Measurements from ENCODE around the gene SORCS2.

DNA sequence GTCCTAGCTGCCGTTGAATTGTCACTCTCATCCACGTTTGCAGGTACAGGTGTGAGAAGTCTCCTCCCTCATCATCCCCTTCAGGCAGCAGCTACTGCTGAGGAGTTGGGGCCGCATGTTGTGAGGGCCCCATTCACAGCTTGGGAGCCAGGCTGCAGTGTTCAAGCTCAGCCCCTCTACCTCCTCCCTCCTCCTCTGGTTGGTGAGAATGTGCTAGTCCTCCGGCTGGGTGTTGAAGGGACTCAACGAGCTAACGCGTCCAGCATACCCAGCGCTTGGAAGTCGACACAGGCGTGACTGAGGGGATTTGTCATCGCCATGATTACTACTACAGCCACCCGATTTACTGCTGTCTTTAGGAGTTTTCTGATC, 324.4 kb downstream of the SORCS2 start:
- TF ChIP-seq EZH2 (IDR thresholded peaks at IDR 0.05; ENCODE audit: low read depth, low read length, severe bottlenecking), result no peak
- TF ChIP-seq, protein P1, sequence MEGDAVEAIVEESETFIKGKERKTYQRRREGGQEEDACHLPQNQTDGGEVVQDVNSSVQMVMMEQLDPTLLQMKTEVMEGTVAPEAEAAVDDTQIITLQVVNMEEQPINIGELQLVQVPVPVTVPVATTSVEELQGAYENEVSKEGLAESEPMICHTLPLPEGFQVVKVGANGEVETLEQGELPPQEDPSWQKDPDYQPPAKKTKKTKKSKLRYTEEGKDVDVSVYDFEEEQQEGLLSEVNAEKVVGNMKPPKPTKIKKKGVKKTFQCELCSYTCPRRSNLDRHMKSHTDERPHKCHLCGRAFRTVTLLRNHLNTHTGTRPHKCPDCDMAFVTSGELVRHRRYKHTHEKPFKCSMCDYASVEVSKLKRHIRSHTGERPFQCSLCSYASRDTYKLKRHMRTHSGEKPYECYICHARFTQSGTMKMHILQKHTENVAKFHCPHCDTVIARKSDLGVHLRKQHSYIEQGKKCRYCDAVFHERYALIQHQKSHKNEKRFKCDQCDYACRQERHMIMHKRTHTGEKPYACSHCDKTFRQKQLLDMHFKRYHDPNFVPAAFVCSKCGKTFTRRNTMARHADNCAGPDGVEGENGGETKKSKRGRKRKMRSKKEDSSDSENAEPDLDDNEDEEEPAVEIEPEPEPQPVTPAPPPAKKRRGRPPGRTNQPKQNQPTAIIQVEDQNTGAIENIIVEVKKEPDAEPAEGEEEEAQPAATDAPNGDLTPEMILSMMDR (IDR thresholded peaks at IDR 0.05; ENCODE audit: control extremely low read depth in 1 of 3, insufficient read depth in 1 of 3, low read depth in 1 of 3, low read length in 3 of 3), result no peak
- no peak for TF ChIP-seq POLR2AphosphoS5 (IDR thresholded peaks at IDR 0.05; ENCODE audit: low read depth, low read length)
- TF ChIP-seq POLR2A (IDR thresholded peaks at IDR 0.05; ENCODE audit: control extremely low read depth in 1 of 2, low read depth in 2 of 2, low read length in 2 of 2), result no peak
- TF ChIP-seq SIX5 (IDR thresholded peaks at IDR 0.05; ENCODE audit: low read depth, low read length), result no peak
- no peak for TF ChIP-seq CREB1 (IDR thresholded peaks at IDR 0.05)
- no peak for TF ChIP-seq PHF8 (conservative IDR thresholded peaks at IDR 0.05; ENCODE audit: low read depth, low read length)
- no peak for TF ChIP-seq MAFK (IDR thresholded peaks at IDR 0.05; ENCODE audit: low read depth, low read length)
